HCT116 (cell line): ENCODE data around the gene PPRC1. TPM values are rescaled to one million over a fixed set of nuclear protein-coding genes. Genes with fewer than 3 reads are reported as not detected.

Source experiments
- ATAC-seq: fragments of 200-7000 bp; cut with Tn5 transposase; 2 replicates; pipeline ENCODE4 v1.9.1; 2020; ENCODE audit warnings: mild to moderate bottlenecking, moderate library complexity
- BruUV-seq: library from RNA; stranded (reverse); fragments of 400-500 nt; replicated peaks from 2 replicates; lab custom pipeline; 2021; lab: Mats Ljungman, UMichigan
- CTCF ChIA-PET: fragments of 300-600 bp; sonication (Branson Sonifier 250); formaldehyde crosslinking; loops from one replicate; lab custom pipeline; 2021; ENCODE audit warnings: antibody characterized with exemption; lab: Charles Lee
- POLR2A ChIA-PET: fragments of 300-600, 350-600 bp; sonication (Branson Sonifier 250); formaldehyde crosslinking; loops from one replicate; lab custom pipeline; 2021; ENCODE audit warnings: antibody characterized with exemption; lab: Charles Lee
- RAD21 ChIA-PET, 2 experiments: fragments of 300-600 bp; sonication (Branson Sonifier 250); formaldehyde crosslinking; loops; one replicate each; lab custom pipeline; 2023; ENCODE audit warnings: low total read pairs in 2 of 2; ENCODE audit not compliant: uncharacterized antibody in 2 of 2, unreplicated experiment in 2 of 2, low non-redundant PET in 1 of 2; lab: Charles Lee
- DNase-seq: peaks from one replicate; pipeline ENCODE4 v3.0.0-alpha.2; 2010; ENCODE audit warnings: low read depth, low spot score
- H2AFZ ChIP-seq: fragments of 200-600 bp; shearing (Covaris generic), sonication (generic); 2 replicates; pipeline ENCODE4 v1.6.1; 2017; ENCODE audit warnings: low read depth, mixed run types, mixed read lengths, antibody characterized with exemption, low read length; ENCODE audit not compliant: poor library complexity, severe bottlenecking
- H3K27ac ChIP-seq: 2 replicates; pipeline ENCODE4 v1.5.1; 2012; ENCODE audit warnings: low read depth, low read length
- H3K27me3 ChIP-seq: fragments of 200-600 bp; sonication (generic); 2 replicates; pipeline ENCODE4 v1.6.1; 2016; ENCODE audit warnings: mixed run types, low read length, mixed read lengths; ENCODE audit not compliant: insufficient read depth
- H3K36me3 ChIP-seq, 2 experiments: fragments of 200-500 bp in 1 of 2; fragments of 200-600 bp in 1 of 2; sonication (Bioruptor generic) in 1 of 2; sonication (generic) in 1 of 2; 2 replicates each; pipeline versions ENCODE4 v1.5.1 to v1.6.1; 2014 to 2016; ENCODE audit warnings: low read length in 2 of 2, inconsistent platforms in 1 of 2, mixed read lengths in 1 of 2, mixed run types in 1 of 2; ENCODE audit not compliant: insufficient read depth in 2 of 2, control insufficient read depth in 1 of 2
- H3K4me1 ChIP-seq, 2 experiments: fragments of 200-600 bp in 1 of 2; sonication (generic) in 1 of 2; 2 replicates each; pipeline versions ENCODE4 v1.5.1 to v1.6.1; 2012 to 2017; ENCODE audit warnings: low read length in 2 of 2, inconsistent platforms in 1 of 2, mild to moderate bottlenecking in 1 of 2, mixed read lengths in 1 of 2, mixed run types in 1 of 2, moderate library complexity in 1 of 2; ENCODE audit not compliant: insufficient read depth in 2 of 2, control insufficient read depth in 1 of 2
- H3K4me2 ChIP-seq: fragments of 200-600 bp; sonication (generic); 2 replicates; pipeline ENCODE4 v1.6.1; 2017; ENCODE audit warnings: mixed run types, low read length, mixed read lengths
- H3K4me3 ChIP-seq, 2 experiments: fragments of 200-600 bp in 1 of 2; sonication (generic) in 1 of 2; replicated peaks in 1 of 2; 2 replicates each; pipeline ENCODE4 v1.5.1; 2011 to 2016; ENCODE audit warnings: low read length in 2 of 2, control low read depth in 1 of 2, low read depth in 1 of 2, mild to moderate bottlenecking in 1 of 2, mixed read lengths in 1 of 2, mixed run types in 1 of 2
- H3K79me2 ChIP-seq: fragments of 200-600 bp; sonication (generic); 2 replicates; pipeline ENCODE4 v1.6.1; 2017; ENCODE audit warnings: mild to moderate bottlenecking, mixed run types, low read length, moderate library complexity, mixed read lengths; ENCODE audit not compliant: insufficient read depth
- H3K9ac ChIP-seq: fragments of 200-600 bp; sonication (generic); 2 replicates; pipeline ENCODE4 v1.6.1; 2016; ENCODE audit warnings: low read length, mixed read lengths
- H3K9me2 ChIP-seq: fragments of 200-600 bp; sonication (generic), shearing (Covaris generic); 2 replicates; pipeline ENCODE4 v1.6.1; 2017; ENCODE audit warnings: mixed run types, mild to moderate bottlenecking, moderate library complexity; ENCODE audit not compliant: insufficient read depth
- H3K9me3 ChIP-seq, 2 experiments: fragments of 200-500 bp in 1 of 2; fragments of 200-600 bp in 1 of 2; sonication (Bioruptor generic) in 1 of 2; sonication (generic) in 1 of 2; 2 replicates each; pipeline ENCODE4 v1.6.1; 2014 to 2017; ENCODE audit warnings: low read length in 2 of 2, mixed read lengths in 2 of 2, inconsistent platforms in 1 of 2, low read depth in 1 of 2, mild to moderate bottlenecking in 1 of 2, mixed run types in 1 of 2, moderate library complexity in 1 of 2; ENCODE audit not compliant: control insufficient read depth in 1 of 2, insufficient read depth in 1 of 2
- H4K20me1 ChIP-seq: fragments of 200-600 bp; sonication (generic), shearing (Covaris generic); 2 replicates; pipeline ENCODE4 v1.6.1; 2017; ENCODE audit warnings: mixed run types, mild to moderate bottlenecking, moderate library complexity; ENCODE audit not compliant: insufficient read depth
- CBX3 ChIP-seq: IDR thresholded peaks from 2 replicates; pipeline ENCODE4 v1.6.1; 2012; ENCODE audit warnings: low read depth
- CEBPB ChIP-seq: IDR thresholded peaks from 2 replicates; pipeline ENCODE4 v1.6.1; 2012; ENCODE audit warnings: low read depth
- CTCF ChIP-seq, 3 experiments: fragments of 200-600 bp in 1 of 3; sonication (generic) in 1 of 3; IDR thresholded peaks in 2 of 3; conservative IDR thresholded peaks in 1 of 3; 2 replicates each; pipeline ENCODE4 v1.5.1; 2012 to 2017; ENCODE audit warnings: low read depth in 2 of 3, low read length in 2 of 3, antibody characterized with exemption in 1 of 3, borderline replicate concordance in 1 of 3, control low read depth in 1 of 3, mild to moderate bottlenecking in 1 of 3, mixed read lengths in 1 of 3, mixed run types in 1 of 3, moderate library complexity in 1 of 3; ENCODE audit not compliant: insufficient read depth in 1 of 3
- EGR1 ChIP-seq: IDR thresholded peaks from 2 replicates; pipeline ENCODE4 v1.6.1; 2012; ENCODE audit warnings: low read depth
- ELF1 ChIP-seq: IDR thresholded peaks from 2 replicates; pipeline ENCODE4 v1.6.1; 2012; ENCODE audit warnings: low read depth, borderline replicate concordance
- EZH2 ChIP-seq: fragments of 200-600 bp; sonication (generic); IDR thresholded peaks from 2 replicates; pipeline ENCODE4 v1.6.1; 2017; ENCODE audit warnings: antibody characterized with exemption, mixed run types
- EZH2phosphoT487 ChIP-seq: fragments of 200-600 bp; IDR thresholded peaks from 2 replicates; pipeline ENCODE4 v1.6.1; 2018; ENCODE audit warnings: antibody characterized with exemption, borderline replicate concordance
- FOSL1 ChIP-seq: IDR thresholded peaks from 2 replicates; pipeline ENCODE4 v1.6.1; 2012; ENCODE audit warnings: low read depth
- JUND ChIP-seq: IDR thresholded peaks from 2 replicates; pipeline ENCODE4 v1.6.1; 2012
- MAX ChIP-seq: IDR thresholded peaks from 2 replicates; pipeline ENCODE4 v1.6.1; 2012
- RAD21 ChIP-seq: IDR thresholded peaks from 2 replicates; pipeline ENCODE4 v1.6.1; 2012; ENCODE audit warnings: low read depth, mild to moderate bottlenecking
- REST ChIP-seq: IDR thresholded peaks from 2 replicates; pipeline ENCODE4 v1.6.1; 2012; ENCODE audit warnings: low read depth
- SIN3A ChIP-seq: IDR thresholded peaks from 2 replicates; pipeline ENCODE4 v1.6.1; 2012; ENCODE audit warnings: low read depth
- SP1 ChIP-seq: IDR thresholded peaks from 2 replicates; pipeline ENCODE4 v1.6.1; 2012; ENCODE audit warnings: low read depth
- SRF ChIP-seq: IDR thresholded peaks from 2 replicates; pipeline ENCODE4 v1.6.1; 2012; ENCODE audit warnings: low read depth
- TCF7L2 ChIP-seq: IDR thresholded peaks from 2 replicates; pipeline ENCODE4 v1.7.0; 2011; ENCODE audit warnings: borderline replicate concordance, inconsistent platforms; ENCODE audit not compliant: insufficient read depth, insufficient read length; ENCODE audit errors: extremely low read depth
- ZBTB33 ChIP-seq: IDR thresholded peaks from 2 replicates; pipeline ENCODE4 v1.6.1; 2011; ENCODE audit warnings: mild to moderate bottlenecking, low read length, moderate library complexity; ENCODE audit not compliant: insufficient replicate concordance; ENCODE audit errors: extremely low read depth
- ZFX ChIP-seq: fragments of 450-650 bp; IDR thresholded peaks from 2 replicates; pipeline ENCODE4 v1.6.1; 2017
- intact Hi-C: fragments of 100-400 bp; cut with micrococcal nuclease; formaldehyde crosslinking; loops from 2 replicates; pipeline ENCODE4 v1.10.0; 2022
- total RNA-seq: library from RNA; stranded (reverse); gene quantifications from one replicate; pipeline ENCODE4 v1.2.1, GENCODE V29; 2021; ENCODE audit not compliant: unreplicated experiment

PPRC1 gene
- total RNA-seq, 1 experiment from 2014 or later: 93.0 TPM

DNA sequence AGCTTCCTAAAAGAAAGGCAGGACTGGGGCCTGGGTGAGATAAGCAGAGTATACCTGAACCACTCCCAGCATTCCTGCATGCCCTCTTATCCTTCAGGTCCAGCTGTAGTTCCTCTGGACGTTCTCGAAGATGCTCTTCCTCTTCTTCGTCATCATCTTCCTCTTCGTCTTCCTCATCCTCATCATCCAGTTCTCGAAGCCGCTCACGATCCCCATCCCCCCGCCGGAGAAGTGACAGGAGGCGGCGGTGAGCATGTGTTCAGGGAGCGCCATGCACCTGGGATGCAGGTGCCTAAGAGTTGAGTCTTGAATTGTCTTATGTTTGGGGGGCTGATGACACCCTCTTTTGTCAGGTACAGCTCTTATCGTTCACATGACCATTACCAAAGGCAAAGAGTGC lies 15.4 kb downstream of the PPRC1 start:
- Histone ChIP-seq H3K9ac (no peak overlapping the region), H3K4me3 (no peak overlapping the region), H3K4me1 (peaks cover 19 to 44% of the 10 kb centered on the region in 2 experiments), H3K27ac (no peak overlapping the region), H3K9me3 (no peaks in the 10 kb centered on the region), H3K79me2 (peaks cover 73% of the 10 kb centered on the region), H3K36me3 (peaks cover 38 to 67% of the 10 kb centered on the region in 2 experiments; a peak in 3 of 4 replicates), H2AFZ (no peak overlapping the region), H4K20me1 (peaks cover 25% of the 10 kb centered on the region; the same call in 1 of the 2 replicates), H3K4me2 (no peak overlapping the region), H3K9me2 (no peaks in the 10 kb centered on the region), H3K27me3 (no peaks in the 10 kb centered on the region)
- intact Hi-C loops: no loop called here
- ChIA-PET POLR2A (no interaction called here), RAD21 (no interaction called here), CTCF (interaction anchor here (2.7 kb wide), 1 partner anchor 21 kb away, joined by 7 read pairs; no protein-coding TSS in a partner anchor)
- no peak for ATAC-seq
- no peak for DNase-seq
- BruUV-seq: no TSS peak
- TF ChIP-seq EGR1 (no peak), SP1 (no peak), SRF (no peak), JUND (no peak), TCF7L2 (no peak), ZFX (no peak), RAD21 (no peak), EZH2 (no peak), CTCF (IDR thresholded peaks at IDR 0.05 in 2 of 3, conservative IDR thresholded peaks at IDR 0.05 in 1 of 3; ENCODE audit: borderline replicate concordance in 1 of 3, insufficient read depth in 1 of 3, low read depth in 2 of 3, low read length in 2 of 3) (no peak), CBX3 (no peak), FOSL1 (no peak), ELF1 (no peak), EZH2phosphoT487 (no peak), MAX (no peak), ZBTB33 (no peak), REST (no peak), SIN3A (no peak), CEBPB (no peak)
